Stomach (tissue), 4 donors: ENCODE measurements around the gene CDH7.

Source experiments
- CTCF ChIP-seq, 7 experiments: fragments of 450-650 bp in 4 of 7; fragments of 200-600 bp in 3 of 7; sonication (generic) in 3 of 7; IDR thresholded peaks; one replicate each; pipeline ENCODE4 v1.5.1; 2016 to 2019; ENCODE audit warnings: antibody characterized with exemption in 7 of 7, control low read depth in 2 of 7, mild to moderate bottlenecking in 1 of 7
- POLR2A ChIP-seq, 4 donors: fragments of 450-650 bp; IDR thresholded peaks; one replicate each; pipeline ENCODE4 v1.6.1; 2016; ENCODE audit warnings: antibody characterized with exemption in 4 of 4, control low read depth in 2 of 4, mild to moderate bottlenecking in 1 of 4, moderate library complexity in 1 of 4

GRCh38 chr18:65846107-65846506 is 95.3 kb downstream of the CDH7 start:
- TF ChIP-seq CTCF (IDR thresholded peaks at IDR 0.05) (no peak), POLR2A (IDR thresholded peaks at IDR 0.05) (no peak)
